Middle frontal gyrus (tissue), 1 donor: Measurements from ENCODE around the gene KCNN4.

Experiments used
- DNase-seq: peaks from one replicate; pipeline ENCODE4 v3.0.0-alpha.2; 2015; ENCODE audit warnings: low spot score; ENCODE audit errors: extremely low spot score

Gene KCNN4

DNA sequence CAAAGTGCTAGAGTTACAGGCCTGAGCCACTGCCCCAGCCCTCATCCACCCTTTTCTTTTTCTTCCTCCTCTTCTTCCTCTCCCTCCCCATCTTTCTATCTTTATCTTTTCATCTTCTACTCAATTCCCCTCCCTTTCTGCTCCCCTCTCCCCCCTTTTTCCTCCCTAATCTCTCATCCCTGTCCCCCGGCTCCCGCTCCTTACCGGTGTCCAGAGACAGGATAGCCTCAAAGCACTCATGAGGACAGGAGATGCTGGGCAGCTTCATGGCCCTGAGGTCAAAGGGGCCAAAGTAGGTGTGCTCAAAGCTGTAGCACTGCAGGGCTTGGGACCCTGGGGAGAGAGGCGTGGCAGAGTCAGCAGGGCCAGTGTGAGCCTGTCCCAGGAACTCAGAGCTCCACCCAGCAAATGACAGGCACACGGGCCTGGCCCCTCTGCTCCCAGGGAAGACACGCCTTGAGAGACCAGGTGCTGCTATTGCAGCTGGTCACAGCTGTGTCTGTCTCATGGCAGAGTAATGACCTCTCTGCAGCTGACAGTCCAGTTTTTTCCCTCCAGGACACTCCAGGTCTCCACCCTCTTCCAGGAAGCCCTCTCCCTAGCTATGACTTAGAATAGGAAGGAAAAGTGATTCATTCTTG is 18.8 kb upstream of the KCNN4 start:
- no peak for DNase-seq

- DNase-seq: peak; percentile 44
Observed at GRCh38 chr19:43798546-43799409, 18.0 kb upstream of the KCNN4 start.

- no peak for DNase-seq
Observed at GRCh38 chr19:43798026-43798545, 17.3 kb upstream of the KCNN4 start.

GRCh38 chr19:43797556-43797955 is 16.8 kb upstream of the KCNN4 start:
- no peak for DNase-seq

DNA sequence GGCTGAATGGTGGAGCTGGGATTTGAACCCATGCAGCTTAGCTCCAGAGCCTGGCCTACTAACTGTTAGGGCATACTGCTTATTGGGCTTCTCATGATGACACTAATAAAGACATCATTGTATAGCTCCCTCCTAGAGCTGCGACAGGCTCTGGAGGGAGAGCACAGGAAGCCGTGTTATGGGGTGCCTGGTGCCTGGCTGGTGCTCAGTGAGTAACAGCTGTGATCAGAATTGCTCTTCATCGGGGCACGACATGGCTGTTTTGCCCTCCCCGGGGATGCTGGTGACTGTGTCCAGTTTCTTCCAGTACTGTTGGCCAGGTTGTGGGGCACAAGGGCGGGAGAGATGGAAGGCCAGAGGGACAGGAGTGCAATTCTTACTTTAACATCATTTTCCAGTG is 16.3 kb upstream of the KCNN4 start:
- no peak for DNase-seq

- no peak for DNase-seq
Observed at GRCh38 chr19:43790587-43790986, 9.8 kb upstream of the KCNN4 start.

DNA sequence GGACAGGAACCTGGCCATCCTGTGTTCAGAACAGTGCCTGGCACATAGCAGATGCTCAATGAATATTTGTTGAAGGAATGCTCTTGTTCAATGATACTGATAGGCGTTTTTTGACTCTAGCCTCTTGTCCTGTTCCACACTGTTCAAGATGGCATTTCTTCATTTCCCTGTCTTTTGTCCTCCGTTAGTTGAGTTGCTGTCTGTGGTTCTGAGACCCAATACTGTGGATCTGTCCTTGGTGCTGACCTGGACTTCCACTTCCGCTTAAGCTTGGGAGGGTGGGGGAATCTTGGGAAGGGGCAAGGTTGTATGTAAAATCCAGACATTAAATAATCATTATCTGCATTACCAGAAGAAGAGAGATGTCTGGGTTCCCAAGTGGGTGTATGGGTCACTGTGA is 8.3 kb upstream of the KCNN4 start:
- DNase-seq: no peak

DNA sequence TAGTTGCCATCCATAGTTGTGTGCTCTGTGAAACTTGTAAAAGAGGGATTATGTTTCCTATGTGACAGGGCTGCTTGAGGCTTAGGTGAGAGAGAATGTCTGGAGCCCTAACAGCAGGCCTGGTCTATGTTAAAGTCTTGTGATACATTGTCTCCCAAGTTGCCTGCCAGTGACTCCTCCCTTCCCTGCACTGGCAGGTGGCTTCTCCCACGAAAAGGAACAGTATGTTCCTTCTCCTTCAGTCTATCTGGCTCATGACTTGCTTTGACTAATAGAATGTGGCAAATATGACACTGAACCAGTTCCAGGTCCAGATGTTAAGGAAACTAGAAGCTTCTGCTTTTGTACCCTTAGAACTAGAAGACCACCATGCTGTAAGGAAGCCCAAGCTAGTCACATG is 5.9 kb upstream of the KCNN4 start:
- DNase-seq: no peak

GRCh38 chr19:43784981-43785808 is 4.4 kb upstream of the KCNN4 start:
- DNase-seq: peak; percentile 24

DNA sequence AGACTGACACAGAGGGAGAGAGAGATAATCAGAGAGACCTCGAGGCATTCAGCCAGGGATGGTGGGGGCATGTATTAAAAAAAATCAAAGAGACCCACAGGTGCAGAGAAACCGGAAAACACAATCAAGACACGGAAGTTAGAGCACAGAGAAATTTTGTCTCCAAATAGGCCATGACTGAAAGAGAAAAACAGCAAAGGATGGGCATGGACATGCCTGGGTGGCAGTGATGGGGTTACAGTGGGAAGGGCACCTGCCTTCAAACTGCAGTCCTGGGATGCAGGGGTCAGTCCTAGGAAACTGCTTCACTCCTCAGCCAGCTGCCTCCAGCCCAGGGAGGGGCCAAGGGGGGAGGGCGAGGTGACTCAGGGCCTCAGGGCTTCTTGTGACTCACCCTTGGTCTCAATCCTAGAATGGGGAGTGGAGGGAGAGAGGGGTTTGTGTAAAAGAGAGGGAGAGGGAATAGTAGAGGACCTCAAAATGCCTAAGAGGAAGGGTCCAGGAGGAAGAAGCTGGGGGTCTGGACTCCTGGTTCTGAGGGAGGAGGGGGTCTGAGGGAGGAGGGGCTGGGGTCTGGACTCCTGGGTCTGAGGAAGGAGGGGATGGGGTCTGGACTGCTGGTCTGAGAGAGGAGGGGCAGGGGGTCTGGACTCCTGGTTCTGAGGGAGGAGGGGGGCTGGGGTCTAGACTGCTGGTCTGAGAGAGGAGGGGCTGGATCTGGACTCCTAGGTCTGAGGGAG is 3.6 kb upstream of the KCNN4 start:
- no peak for DNase-seq

DNA sequence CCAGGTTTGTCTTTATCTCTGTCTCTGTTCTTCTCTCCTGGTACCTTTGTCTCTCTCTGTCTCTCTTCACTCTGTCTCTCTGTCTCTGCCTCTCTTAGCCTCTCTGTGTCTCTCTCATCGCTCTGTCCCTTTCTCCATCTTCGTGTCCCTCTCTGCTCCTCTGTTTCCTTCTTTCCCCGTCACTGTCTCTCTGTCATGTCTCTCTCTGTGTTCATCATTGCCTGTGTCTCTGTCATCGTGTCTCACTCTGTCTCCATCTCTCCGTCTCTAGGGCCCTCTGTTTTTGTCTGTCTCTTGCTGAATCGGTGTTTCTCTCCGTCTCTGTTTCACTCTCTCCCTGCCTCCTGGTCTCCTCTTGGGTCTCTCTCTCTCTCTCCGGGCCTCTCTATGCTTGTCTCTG is 2.9 kb upstream of the KCNN4 start:
- no peak for DNase-seq

- no peak for DNase-seq
Observed at GRCh38 chr19:43782689-43783231, 2.0 kb upstream of the KCNN4 start.

GRCh38 chr19:43782311-43782660 is 1.5 kb upstream of the KCNN4 start:
- DNase-seq: no peak

DNA sequence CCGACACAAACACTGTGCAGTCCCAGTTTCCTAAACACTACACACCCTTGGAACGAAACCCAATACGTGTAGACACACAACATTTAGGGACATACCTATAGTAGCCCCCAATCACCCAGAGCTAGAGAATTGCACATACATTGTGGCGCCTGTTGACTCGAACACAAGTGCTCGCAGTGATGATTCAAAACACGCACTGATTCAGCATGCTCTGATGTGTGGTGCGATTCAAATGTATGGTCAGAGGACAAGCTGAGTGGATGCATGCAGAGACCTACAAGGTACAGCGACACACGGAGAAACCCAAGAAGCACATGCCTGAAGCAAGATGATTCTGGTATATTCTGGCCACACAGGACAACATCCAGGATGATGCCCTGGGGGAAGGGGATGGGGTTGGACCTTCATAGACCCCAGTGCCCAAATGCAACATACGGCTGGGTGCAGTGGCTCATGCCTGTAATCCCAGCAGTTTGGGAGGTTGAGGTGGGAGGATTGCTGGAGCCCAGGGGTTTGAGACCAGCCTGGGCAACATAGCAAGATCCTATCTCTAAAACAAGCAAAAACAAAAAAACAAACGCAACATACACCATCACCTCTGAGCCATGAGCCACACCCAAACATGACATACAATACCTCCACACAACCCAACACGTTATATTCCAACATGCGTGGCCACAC is 997 bp upstream of the KCNN4 start:
- no peak for DNase-seq

DNA sequence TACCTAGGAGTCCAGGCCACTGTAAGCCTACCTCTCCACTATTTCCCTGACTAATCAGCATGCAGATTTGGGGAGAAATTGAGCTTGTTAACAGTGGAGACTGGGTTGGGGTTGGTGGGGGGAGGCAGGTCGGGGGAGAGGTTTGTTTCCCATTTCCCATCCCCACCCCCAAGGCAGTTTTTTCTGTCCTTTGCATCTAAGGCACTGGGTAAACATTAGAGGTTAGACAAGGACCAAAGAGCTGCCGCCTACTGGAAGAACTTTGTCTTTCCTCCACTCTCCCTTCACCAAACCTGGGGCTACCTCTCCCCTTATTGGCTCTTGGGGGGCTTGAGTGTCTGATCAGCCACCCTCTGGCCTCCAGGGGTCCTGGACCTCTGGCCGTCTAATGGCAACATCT is 953 bp downstream of the KCNN4 start:
- no peak for DNase-seq

DNA sequence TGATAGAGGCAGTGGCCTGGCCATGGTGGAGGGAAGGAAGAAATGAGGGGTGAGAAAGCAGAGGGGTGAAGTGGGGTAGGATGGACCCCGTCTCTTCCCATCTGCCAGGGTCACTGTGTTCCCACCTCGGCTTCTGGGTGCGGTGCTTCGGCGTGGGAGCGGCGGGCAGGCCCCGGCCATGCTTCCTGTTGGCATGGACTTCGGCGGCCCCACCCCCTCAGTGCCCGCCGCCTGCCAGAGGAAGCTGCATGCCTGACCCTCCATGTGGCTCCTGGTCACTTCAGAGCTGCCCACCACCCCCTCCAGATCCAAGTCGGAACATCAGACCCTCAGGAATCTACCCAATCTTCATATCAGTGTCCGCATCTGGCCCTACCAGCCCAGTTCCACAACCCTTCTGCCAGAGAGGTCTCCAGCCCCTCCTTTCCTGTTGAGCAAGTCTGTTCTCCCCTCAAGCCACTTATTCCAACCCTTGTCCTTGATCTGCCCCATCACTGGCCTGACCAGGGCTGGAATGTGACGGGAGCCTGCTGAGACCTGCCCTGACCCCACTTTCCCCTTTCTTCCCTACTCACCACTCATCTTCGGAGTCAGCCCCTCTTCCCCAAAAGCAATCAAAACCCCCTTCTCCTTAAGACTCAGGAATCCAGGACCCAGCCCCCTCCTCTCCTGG is 1.5 kb downstream of the KCNN4 start:
- no peak for DNase-seq

DNA sequence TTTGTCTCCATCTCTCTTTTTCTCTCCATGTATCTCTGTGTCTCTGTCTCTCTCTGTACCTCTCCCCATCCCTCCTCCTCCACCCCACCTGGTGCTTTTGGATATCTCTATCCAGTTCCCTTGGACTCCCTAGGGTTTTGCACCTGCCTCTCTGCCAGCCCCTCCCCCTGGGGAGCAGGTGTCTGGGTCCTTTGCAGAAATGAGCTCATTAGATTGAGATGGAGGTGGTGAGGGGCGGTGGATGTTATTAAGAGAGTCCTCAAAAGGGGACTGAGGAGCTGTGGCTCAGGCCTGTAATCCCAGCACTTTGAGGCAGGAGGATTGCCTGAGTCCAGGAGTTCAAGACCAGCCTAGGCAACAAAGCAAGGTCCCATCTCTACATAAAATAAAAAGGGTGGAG is 2.1 kb downstream of the KCNN4 start:
- no peak for DNase-seq

- DNase-seq: no peak
Observed at GRCh38 chr19:43777163-43777695, 3.5 kb downstream of the KCNN4 start.

- no peak for DNase-seq
Observed at GRCh38 chr19:43776286-43776685, 4.5 kb downstream of the KCNN4 start.
